ENCODE measurements around the gene ST6GALNAC3.

DNA sequence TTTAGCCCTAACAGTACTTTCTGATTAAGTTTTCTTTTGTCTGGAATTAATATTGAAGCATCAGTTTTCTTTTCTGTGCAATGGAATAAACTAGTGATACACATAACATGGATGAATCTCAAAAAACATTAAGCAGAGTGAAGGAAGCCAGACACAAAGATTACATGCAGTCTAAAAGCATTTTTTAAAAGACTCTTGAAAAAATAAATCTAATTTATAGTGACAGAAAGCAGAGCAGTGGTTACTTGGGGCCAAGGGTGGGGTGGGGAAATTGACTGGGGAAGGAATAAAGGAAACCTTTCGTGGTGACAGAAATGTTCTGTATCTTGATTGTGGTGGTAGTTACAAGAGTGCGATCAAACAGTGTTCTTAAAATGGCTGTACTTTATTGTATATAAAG lies 20.2 kb upstream of the ST6GALNAC3 start:
- TF ChIP-seq CTCF (conservative IDR thresholded peaks at IDR 0.05; ENCODE audit: low read length) (no peak), EZH2phosphoT487 (IDR thresholded peaks at IDR 0.05; ENCODE audit: borderline replicate concordance, low read depth, low read length) (no peak)

All from OCI-LY7 (cell line).